Urinary bladder (tissue), 4 donors: ENCODE results near the gene ALDH1L2. TPM values are rescaled to one million over a fixed set of nuclear protein-coding genes. Genes with fewer than 3 reads are reported as not detected.

Experiments used
- DNase-seq: peaks from one replicate; pipeline ENCODE4 v3.0.0-alpha.2; 2015; ENCODE audit errors: extremely low spot score
- H3K27ac ChIP-seq: one replicate; pipeline ENCODE4 v1.5.1; 2013; ENCODE audit warnings: low read depth, mild to moderate bottlenecking, moderate library complexity
- H3K36me3 ChIP-seq: one replicate; pipeline ENCODE4 v1.6.1; 2013; ENCODE audit warnings: mild to moderate bottlenecking, moderate library complexity; ENCODE audit not compliant: insufficient read depth
- H3K4me1 ChIP-seq: one replicate; pipeline ENCODE4 v1.6.1; 2013; ENCODE audit warnings: mild to moderate bottlenecking, moderate library complexity; ENCODE audit not compliant: insufficient read depth
- H3K4me3 ChIP-seq: one replicate; pipeline ENCODE4 v1.5.1; 2013; ENCODE audit warnings: low read depth, low read length
- WGBS: extraction: QIAGEN DNeasy Blood & Tissue Kit; methylation state at CpG from one replicate; pipeline ENCODE4 v1.1.7; 2013; 5-methylcytosine and 5-hydroxymethylcytosine counted together
- polyA plus RNA-seq: library from polyadenylated mRNA; stranded (reverse); fragments of 200-250 nt; gene quantifications from one replicate; pipeline ENCODE4 v1.2.3, GENCODE V29; 2013
- total RNA-seq: library from RNA; depleted of rRNA; stranded (reverse); fragments of >200 nt; gene quantifications from one replicate; pipeline ENCODE4 v1.2.3, GENCODE V29; 2014
- donor health status: healthy with polysubstance abuse.
- donor health status: healthy.

The ALDH1L2 gene
- total and polyA plus RNA-seq, 2 donors = 7.8 to 27.7 TPM

GRCh38 chr12:105040476-105040875, 43.8 kb downstream of the ALDH1L2 start:
- Histone ChIP-seq H3K4me3 (no peak overlapping the region), H3K4me1 (no peaks in the 10 kb centered on the region), H3K36me3 (no peaks in the 10 kb centered on the region), H3K27ac (no peak overlapping the region)
- DNase-seq = no peak
- WGBS = 54% methylated on average over 2 of the region's 2 CpGs

GRCh38 chr12:105036937-105037649, 47.2 kb downstream of the ALDH1L2 start:
- no peaks in the 10 kb centered on the region for H3K36me3 ChIP-seq
- WGBS = 71% methylated on average over 3 of the region's 3 CpGs

GRCh38 chr12:105033851-105034250, 50.4 kb downstream of the ALDH1L2 start:
- Histone ChIP-seq H3K4me1 (no peaks in the 10 kb centered on the region), H3K4me3 (no peak overlapping the region), H3K36me3 (no peaks in the 10 kb centered on the region), H3K27ac (no peak overlapping the region)
- 86% methylated on average over 2 of the region's 2 CpGs for WGBS
- no peak for DNase-seq

More at GRCh38 chr12:105036937-105037649, 47.2 kb downstream of the ALDH1L2 start:
- H3K4me3 ChIP-seq = no peak overlapping the region
- no peaks in the 10 kb centered on the region for H3K4me1 ChIP-seq
- H3K27ac ChIP-seq = no peak overlapping the region
- DNase-seq = no peak

- WGBS = 90% methylated on average over 4 of the region's 4 CpGs
- H3K36me3 ChIP-seq = no peaks in the 10 kb centered on the region
These were observed 51.4 kb downstream of the ALDH1L2 start for GRCh38 chr12:105032703-105033357.

GRCh38 chr12:105030820-105031807, 53.1 kb downstream of the ALDH1L2 start:
- WGBS = 90% methylated on average over 9 of the region's 9 CpGs
- Histone ChIP-seq H3K4me1 (no peaks in the 10 kb centered on the region), H3K27ac (no peak overlapping the region), H3K4me3 (no peak overlapping the region), H3K36me3 (no peaks in the 10 kb centered on the region)
- DNase-seq = no peak

More at GRCh38 chr12:105032703-105033357, 51.4 kb downstream of the ALDH1L2 start:
- H3K27ac ChIP-seq = no peak overlapping the region
- no peak for DNase-seq
- no peak overlapping the region for H3K4me3 ChIP-seq
- H3K4me1 ChIP-seq = no peaks in the 10 kb centered on the region

GRCh38 chr12:105026411-105026810, 57.8 kb downstream of the ALDH1L2 start:
- 49% methylated on average over 4 of the region's 4 CpGs for WGBS
- DNase-seq = peak; percentile 26
- Histone ChIP-seq H3K36me3 (no peaks in the 10 kb centered on the region), H3K27ac (no peak overlapping the region), H3K4me1 (no peaks in the 10 kb centered on the region), H3K4me3 (no peak overlapping the region)

GRCh38 chr12:105025890-105026289, 58.4 kb downstream of the ALDH1L2 start:
- peak; percentile 55 for DNase-seq

GRCh38 chr12:105024928-105025327, 59.3 kb downstream of the ALDH1L2 start:
- no peak overlapping the region for H3K27ac ChIP-seq
- H3K4me1 ChIP-seq = no peaks in the 10 kb centered on the region
- no peak overlapping the region for H3K4me3 ChIP-seq
- H3K36me3 ChIP-seq = no peaks in the 10 kb centered on the region
- DNase-seq = no peak
- WGBS = 51% methylated on average over 2 of the region's 2 CpGs

More at GRCh38 chr12:105025890-105026289, 58.4 kb downstream of the ALDH1L2 start:
- WGBS = 22% methylated on average over 5 of the region's 5 CpGs
- H3K4me3 ChIP-seq = no peak overlapping the region
- H3K4me1 ChIP-seq = no peaks in the 10 kb centered on the region
- no peaks in the 10 kb centered on the region for H3K36me3 ChIP-seq
- no peak overlapping the region for H3K27ac ChIP-seq

- WGBS = 93% methylated on average over 3 of the region's 3 CpGs
- H3K4me3 ChIP-seq = no peak overlapping the region
These were observed 63.9 kb downstream of the ALDH1L2 start for GRCh38 chr12:105020241-105020962.

GRCh38 chr12:105018776-105019175, 65.5 kb downstream of the ALDH1L2 start:
- no peak overlapping the region for H3K27ac ChIP-seq
- no peak for DNase-seq
- WGBS = 70% methylated on average over 9 of the region's 9 CpGs
- H3K4me1 ChIP-seq = no peaks in the 10 kb centered on the region
- H3K36me3 ChIP-seq = no peaks in the 10 kb centered on the region
- H3K4me3 ChIP-seq = no peak overlapping the region

More at GRCh38 chr12:105020241-105020962, 63.9 kb downstream of the ALDH1L2 start:
- DNase-seq = no peak
- Histone ChIP-seq H3K27ac (no peak overlapping the region), H3K4me1 (no peaks in the 10 kb centered on the region), H3K36me3 (no peaks in the 10 kb centered on the region)

GRCh38 chr12:105018012-105018411, 66.2 kb downstream of the ALDH1L2 start:
- Histone ChIP-seq H3K4me3 (no peak overlapping the region), H3K27ac (no peak overlapping the region), H3K36me3 (no peaks in the 10 kb centered on the region), H3K4me1 (no peaks in the 10 kb centered on the region)
- 93% methylated on average over 4 of the region's 4 CpGs for WGBS
- no peak for DNase-seq

GRCh38 chr12:105015543-105015942, 68.7 kb downstream of the ALDH1L2 start:
- H3K4me1 ChIP-seq = no peaks in the 10 kb centered on the region

GRCh38 chr12:105014603-105015002, 69.7 kb downstream of the ALDH1L2 start:
- WGBS = 91% methylated on average over 2 of the region's 2 CpGs
- no peak for DNase-seq
- Histone ChIP-seq H3K4me1 (no peaks in the 10 kb centered on the region), H3K4me3 (no peak overlapping the region), H3K36me3 (no peaks in the 10 kb centered on the region), H3K27ac (no peak overlapping the region)

More at GRCh38 chr12:105015543-105015942, 68.7 kb downstream of the ALDH1L2 start:
- 93% methylated on average over 4 of the region's 4 CpGs for WGBS
- H3K4me3 ChIP-seq = no peak overlapping the region
- H3K36me3 ChIP-seq = no peaks in the 10 kb centered on the region
- no peak overlapping the region for H3K27ac ChIP-seq
- no peak for DNase-seq
